ENCODE results near the gene PAXX. TPM values are rescaled to one million over a fixed set of nuclear protein-coding genes. Genes with fewer than 3 reads are reported as not detected.

Gene PAXX
- polyA plus RNA-seq, 1 donor (not counting 4 experiments of a cell fraction or from before 2014, with no cell fraction given): 11.2 TPM

DNA sequence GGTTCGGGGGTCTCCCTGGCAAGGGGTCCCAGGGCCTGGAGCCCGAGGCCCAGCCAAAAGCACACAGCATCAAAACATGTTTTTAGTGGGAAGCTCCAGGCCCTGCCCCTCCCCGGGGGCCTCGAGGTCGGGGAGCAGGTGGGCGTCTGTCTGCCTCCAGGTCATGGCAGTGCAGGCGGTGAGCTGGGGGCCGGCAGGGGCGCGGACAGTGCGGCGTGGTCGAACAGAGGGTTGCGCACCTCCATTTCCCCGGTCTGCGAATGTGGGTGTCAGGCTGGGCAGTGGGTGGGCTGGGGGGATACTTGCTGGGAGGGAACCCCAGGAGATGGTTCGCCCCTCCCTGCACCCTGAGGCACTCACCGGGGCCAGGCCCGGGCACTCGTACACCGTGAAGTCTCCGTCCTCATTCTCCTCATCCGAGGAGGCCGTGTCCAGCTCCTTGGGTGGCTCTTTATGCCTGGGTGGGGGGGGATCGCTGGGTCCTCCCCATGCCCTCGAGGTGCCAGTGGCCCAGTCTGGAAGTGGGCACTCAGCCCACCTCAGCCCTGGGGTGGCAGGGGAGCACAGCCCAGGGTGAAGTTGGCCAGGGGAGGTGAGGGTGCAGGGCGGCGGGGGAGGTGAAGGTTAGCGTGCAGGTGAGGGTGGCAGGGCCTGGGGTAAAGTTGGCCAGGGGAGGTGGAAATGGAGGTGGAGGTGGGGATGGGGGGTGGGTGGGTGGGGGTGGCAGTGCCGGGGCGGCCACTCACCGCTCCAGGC lies 47.6 kb downstream of the PAXX start:
- dilution Hi-C loops (cut with MboI; ENCODE audit: extremely low pct_ligation_motif_present, low sequenced_read_pairs): no loop called here
- DNase-seq (ENCODE audit: low read depth, low spot score) (no peak), FAIRE-seq (no peak)
- Histone ChIP-seq H3K9me3 (ENCODE audit: control insufficient read depth, low read depth, low read length) (no peaks in the 10 kb centered on the region), H3K4me3 (ENCODE audit: control insufficient read depth in 2 of 3, extremely low read depth in 1 of 3, insufficient read depth in 2 of 3, low read depth in 1 of 3, low read length in 3 of 3) (no peak overlapping the region), H2AFZ (ENCODE audit: control insufficient read depth, low read length) (no peak overlapping the region), H3K4me2 (ENCODE audit: control insufficient read depth, extremely low read depth, insufficient read depth, low read depth, low read length) (no peak overlapping the region), H3K4me1 (ENCODE audit: control insufficient read depth, extremely low read depth, insufficient read depth, low read length) (peaks cover 8% of the 10 kb centered on the region), H3K79me2 (ENCODE audit: control insufficient read depth, insufficient read depth, low read length) (peaks cover 2% of the 10 kb centered on the region), H3K9me1 (ENCODE audit: control insufficient read depth, extremely low read depth, insufficient read depth, low read length) (no peaks in the 10 kb centered on the region), H3K9ac (ENCODE audit: control insufficient read depth, extremely low read depth, insufficient read depth, low read length) (no peak overlapping the region), H3K27ac (ENCODE audit: control insufficient read depth, insufficient read depth, low read length) (no peak overlapping the region), H3K27me3 (ENCODE audit: control insufficient read depth, extremely low read depth, insufficient read depth, low read length) (peaks cover 11% of the 10 kb centered on the region), H4K20me1 (ENCODE audit: control insufficient read depth, extremely low read depth, insufficient read depth, low read length) (peaks cover 4% of the 10 kb centered on the region), H3K36me3 (ENCODE audit: control insufficient read depth in 2 of 2, extremely low read depth in 1 of 2, insufficient read depth in 2 of 2, low read length in 2 of 2) (peaks cover 0 to 4% of the 10 kb centered on the region in 2 experiments)
- no peak for TF ChIP-seq EZH2 (IDR thresholded peaks at IDR 0.05; ENCODE audit: low read length)
- TF ChIP-seq, protein P1, sequence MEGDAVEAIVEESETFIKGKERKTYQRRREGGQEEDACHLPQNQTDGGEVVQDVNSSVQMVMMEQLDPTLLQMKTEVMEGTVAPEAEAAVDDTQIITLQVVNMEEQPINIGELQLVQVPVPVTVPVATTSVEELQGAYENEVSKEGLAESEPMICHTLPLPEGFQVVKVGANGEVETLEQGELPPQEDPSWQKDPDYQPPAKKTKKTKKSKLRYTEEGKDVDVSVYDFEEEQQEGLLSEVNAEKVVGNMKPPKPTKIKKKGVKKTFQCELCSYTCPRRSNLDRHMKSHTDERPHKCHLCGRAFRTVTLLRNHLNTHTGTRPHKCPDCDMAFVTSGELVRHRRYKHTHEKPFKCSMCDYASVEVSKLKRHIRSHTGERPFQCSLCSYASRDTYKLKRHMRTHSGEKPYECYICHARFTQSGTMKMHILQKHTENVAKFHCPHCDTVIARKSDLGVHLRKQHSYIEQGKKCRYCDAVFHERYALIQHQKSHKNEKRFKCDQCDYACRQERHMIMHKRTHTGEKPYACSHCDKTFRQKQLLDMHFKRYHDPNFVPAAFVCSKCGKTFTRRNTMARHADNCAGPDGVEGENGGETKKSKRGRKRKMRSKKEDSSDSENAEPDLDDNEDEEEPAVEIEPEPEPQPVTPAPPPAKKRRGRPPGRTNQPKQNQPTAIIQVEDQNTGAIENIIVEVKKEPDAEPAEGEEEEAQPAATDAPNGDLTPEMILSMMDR (optimal IDR thresholded peaks at IDR 0.05 in 1 of 3, IDR thresholded peaks at IDR 0.05 in 1 of 3, conservative IDR thresholded peaks at IDR 0.05 in 1 of 3; ENCODE audit: extremely low read depth in 1 of 3, insufficient read depth in 2 of 3, low read length in 3 of 3): no peak

DNA sequence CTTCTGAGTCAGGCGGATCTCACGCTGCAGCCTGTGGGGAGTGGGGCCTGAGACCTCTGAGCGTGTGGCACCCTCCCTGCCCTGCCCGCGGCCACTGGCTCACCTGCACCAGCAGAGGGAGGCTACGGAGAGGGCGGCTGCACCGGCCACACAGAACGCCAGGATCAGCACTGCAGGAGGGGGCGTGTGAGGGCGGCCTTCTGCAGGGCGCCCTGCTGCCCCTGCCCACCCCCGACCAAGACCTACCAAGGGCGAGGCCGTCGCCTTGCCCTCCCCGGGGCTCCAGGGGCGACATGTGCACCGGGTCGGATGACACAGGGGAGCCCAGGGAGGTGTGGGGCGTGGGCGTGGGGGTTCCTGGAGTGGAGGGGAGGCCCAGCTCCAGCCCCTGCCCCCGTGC lies 48.3 kb downstream of the PAXX start:
- H3K9me3 ChIP-seq (ENCODE audit: control insufficient read depth, low read depth, low read length): no peaks in the 10 kb centered on the region
- H3K36me3 ChIP-seq (ENCODE audit: control insufficient read depth in 2 of 2, extremely low read depth in 1 of 2, insufficient read depth in 2 of 2, low read length in 2 of 2): peaks cover 0 to 4% of the 10 kb centered on the region in 2 experiments
- H3K4me3 ChIP-seq (ENCODE audit: control insufficient read depth in 2 of 3, extremely low read depth in 1 of 3, insufficient read depth in 2 of 3, low read depth in 1 of 3, low read length in 3 of 3): no peak overlapping the region
- TF ChIP-seq, protein P1 (optimal IDR thresholded peaks at IDR 0.05 in 1 of 3, IDR thresholded peaks at IDR 0.05 in 1 of 3, conservative IDR thresholded peaks at IDR 0.05 in 1 of 3; ENCODE audit: extremely low read depth in 1 of 3, insufficient read depth in 2 of 3, low read length in 3 of 3): no peak
- TF ChIP-seq EZH2 (IDR thresholded peaks at IDR 0.05; ENCODE audit: low read length): no peak
- no peaks in the 10 kb centered on the region for H3K9me1 ChIP-seq (ENCODE audit: control insufficient read depth, extremely low read depth, insufficient read depth, low read length)
- dilution Hi-C loops (cut with MboI; ENCODE audit: extremely low pct_ligation_motif_present, low sequenced_read_pairs): no loop called here
- peaks cover 9% of the 10 kb centered on the region for H3K4me1 ChIP-seq (ENCODE audit: control insufficient read depth, extremely low read depth, insufficient read depth, low read length)
- no peak overlapping the region for H3K27ac ChIP-seq (ENCODE audit: control insufficient read depth, insufficient read depth, low read length)
- no peak overlapping the region for H2AFZ ChIP-seq (ENCODE audit: control insufficient read depth, low read length)
- no peak for FAIRE-seq
- peaks cover 2% of the 10 kb centered on the region for H3K79me2 ChIP-seq (ENCODE audit: control insufficient read depth, insufficient read depth, low read length)
- no peak for DNase-seq (ENCODE audit: low read depth, low spot score)
- no peak overlapping the region for H3K9ac ChIP-seq (ENCODE audit: control insufficient read depth, extremely low read depth, insufficient read depth, low read length)
- H3K4me2 ChIP-seq (ENCODE audit: control insufficient read depth, extremely low read depth, insufficient read depth, low read depth, low read length): no peak overlapping the region
- peaks cover 6% of the 10 kb centered on the region for H4K20me1 ChIP-seq (ENCODE audit: control insufficient read depth, extremely low read depth, insufficient read depth, low read length)
- H3K27me3 ChIP-seq (ENCODE audit: control insufficient read depth, extremely low read depth, insufficient read depth, low read length): peaks cover 17% of the 10 kb centered on the region
